ENCODE measurements around the gene SAMM50. TPM values are rescaled to one million over a fixed set of nuclear protein-coding genes. Genes with fewer than 3 reads are reported as not detected.

SAMM50 gene
- total and polyA plus RNA-seq, 12 donors, result 15.3 to 90.6 (median 72.6) TPM

- Histone ChIP-seq H3K27me3 (no peaks in the 10 kb centered on the region), H3K27ac (peak overlapping the region; percentile 71 to 98 (median 84)), H3K4me1 (peaks cover 8 to 78% (median 64%) of the 10 kb centered on the region in 9 donors), H3K9me3 (peaks cover 0 to 4% (median 0%) of the 10 kb centered on the region in 11 donors), H3K4me3 (no peak overlapping the region), H3K36me3 (no peaks in the 10 kb centered on the region)
- WGBS, 2 donors, result 61 to 75% methylated on average over 21 of the region's 21 CpGs
- DNase-seq (no peak), ATAC-seq (peak in 5 of 8 donors; percentile 2 to 39 (median 24))
- TF ChIP-seq, protein P1, sequence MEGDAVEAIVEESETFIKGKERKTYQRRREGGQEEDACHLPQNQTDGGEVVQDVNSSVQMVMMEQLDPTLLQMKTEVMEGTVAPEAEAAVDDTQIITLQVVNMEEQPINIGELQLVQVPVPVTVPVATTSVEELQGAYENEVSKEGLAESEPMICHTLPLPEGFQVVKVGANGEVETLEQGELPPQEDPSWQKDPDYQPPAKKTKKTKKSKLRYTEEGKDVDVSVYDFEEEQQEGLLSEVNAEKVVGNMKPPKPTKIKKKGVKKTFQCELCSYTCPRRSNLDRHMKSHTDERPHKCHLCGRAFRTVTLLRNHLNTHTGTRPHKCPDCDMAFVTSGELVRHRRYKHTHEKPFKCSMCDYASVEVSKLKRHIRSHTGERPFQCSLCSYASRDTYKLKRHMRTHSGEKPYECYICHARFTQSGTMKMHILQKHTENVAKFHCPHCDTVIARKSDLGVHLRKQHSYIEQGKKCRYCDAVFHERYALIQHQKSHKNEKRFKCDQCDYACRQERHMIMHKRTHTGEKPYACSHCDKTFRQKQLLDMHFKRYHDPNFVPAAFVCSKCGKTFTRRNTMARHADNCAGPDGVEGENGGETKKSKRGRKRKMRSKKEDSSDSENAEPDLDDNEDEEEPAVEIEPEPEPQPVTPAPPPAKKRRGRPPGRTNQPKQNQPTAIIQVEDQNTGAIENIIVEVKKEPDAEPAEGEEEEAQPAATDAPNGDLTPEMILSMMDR (IDR thresholded peaks at IDR 0.05), result no peak
- intact Hi-C loops (cut with DNase I), result no loop called here
Measured at GRCh38 chr22:44031158-44031952, 76.1 kb downstream of the SAMM50 start.

DNA sequence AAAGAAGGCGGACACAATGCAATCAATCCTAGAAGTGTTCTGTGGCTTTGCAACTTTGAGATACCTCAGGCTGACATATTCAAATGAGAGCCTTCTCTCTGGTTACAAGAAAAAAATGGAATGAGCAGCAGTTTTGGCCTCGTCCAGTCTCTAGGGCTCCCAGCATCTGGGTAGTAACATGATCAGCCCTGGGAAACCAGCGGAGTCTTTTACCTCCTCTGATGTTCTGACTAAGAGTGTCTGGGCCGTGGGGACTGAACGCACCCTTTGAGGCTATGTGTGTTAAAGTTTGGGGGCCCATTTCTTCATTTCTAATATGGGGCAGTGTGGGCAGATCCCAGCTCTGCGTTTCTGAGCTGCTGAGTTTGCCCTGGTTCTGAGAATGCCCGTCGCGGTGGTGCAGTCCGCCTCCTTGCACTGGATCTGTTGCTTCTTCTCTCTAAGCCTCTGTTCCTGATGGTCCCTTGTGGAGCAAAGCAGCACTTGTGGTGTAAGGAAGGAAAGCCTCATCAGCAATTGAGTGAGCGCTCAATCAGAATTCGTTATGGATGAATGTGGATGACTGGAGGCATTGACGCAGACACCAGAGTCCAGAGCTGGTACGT lies 77.0 kb downstream of the SAMM50 start:
- WGBS, 2 donors, result 84 to 87% methylated on average over 14 of the region's 14 CpGs
- peak in 4 of 8 donors; percentile 24 to 43 (median 40) for ATAC-seq

DNA sequence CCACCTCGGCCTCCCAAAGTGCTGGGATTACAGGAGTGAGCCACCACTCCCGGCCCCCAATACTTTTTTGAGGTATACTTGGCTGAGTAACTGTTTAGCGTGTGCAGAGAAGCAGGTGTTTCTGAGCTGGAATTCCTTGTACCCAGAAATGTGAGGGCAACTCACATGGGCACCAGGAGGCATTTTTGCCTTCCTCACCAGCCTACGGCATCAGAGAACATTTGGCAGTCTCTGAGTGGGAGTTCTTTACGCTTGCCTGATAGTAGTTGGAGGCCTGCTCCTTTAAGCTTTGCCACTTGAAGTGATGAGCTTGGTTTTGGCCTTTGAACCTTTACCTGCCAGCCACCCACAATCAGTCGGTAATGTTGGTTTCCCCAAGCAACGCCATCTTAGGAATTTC lies 78.0 kb downstream of the SAMM50 start:
- Histone ChIP-seq H3K4me3 (no peak overlapping the region), H3K36me3 (no peaks in the 10 kb centered on the region), H3K9me3 (peaks cover 0 to 4% (median 0%) of the 10 kb centered on the region in 11 donors), H3K4me1 (peaks cover 7 to 79% (median 59%) of the 10 kb centered on the region in 9 donors), H3K27ac (peak overlapping the region in 8 of 10 donors; percentile 32 to 95 (median 70)), H3K27me3 (no peaks in the 10 kb centered on the region)
- ATAC-seq (no peak), DNase-seq (no peak)
- 92 to 93% methylated on average over 7 of the region's 7 CpGs for WGBS, 2 donors
- TF ChIP-seq, protein P1 (IDR thresholded peaks at IDR 0.05), result no peak
- intact Hi-C loops (cut with DNase I), result no loop called here

More for the DNA sequence above, 77.0 kb downstream of the SAMM50 start:
- Histone ChIP-seq H3K27ac (peak overlapping the region in 8 of 10 donors; percentile 3 to 98 (median 94)), H3K36me3 (no peaks in the 10 kb centered on the region), H3K9me3 (peaks cover 0 to 4% (median 0%) of the 10 kb centered on the region in 11 donors), H3K27me3 (no peaks in the 10 kb centered on the region), H3K4me1 (peaks cover 6 to 79% (median 59%) of the 10 kb centered on the region in 9 donors), H3K4me3 (no peak overlapping the region)
- intact Hi-C loops (cut with DNase I), result no loop called here
- DNase-seq, result no peak
- TF ChIP-seq, protein P1 (IDR thresholded peaks at IDR 0.05), result no peak

GRCh38 chr22:44033694-44034093 lies 78.5 kb downstream of the SAMM50 start:
- ATAC-seq, result peak in 1 of 8 donors; percentile 18

More at GRCh38 chr22:44033694-44034093, 78.5 kb downstream of the SAMM50 start:
- Histone ChIP-seq H3K27me3 (no peaks in the 10 kb centered on the region), H3K27ac (peak overlapping the region in 8 of 10 donors; percentile 32 to 95 (median 70)), H3K36me3 (no peaks in the 10 kb centered on the region), H3K9me3 (peaks cover 0 to 4% (median 0%) of the 10 kb centered on the region in 11 donors), H3K4me1 (peaks cover 7 to 79% (median 60%) of the 10 kb centered on the region in 9 donors), H3K4me3 (no peak overlapping the region)
- intact Hi-C loops (cut with DNase I), result no loop called here
- 62 to 71% methylated on average over 8 of the region's 8 CpGs for WGBS, 2 donors
- TF ChIP-seq, protein P1 (IDR thresholded peaks at IDR 0.05), result no peak
- no peak for DNase-seq
